Kidney tubule cell (primary cell): ENCODE measurements around the gene ZKSCAN1.
A peak's percentile ranks its signal among the peaks of the same experiment; 100 is the strongest.

Source experiments
- DNase-seq: peaks from one replicate; pipeline ENCODE4 v3.0.0-alpha.2; 2018; ENCODE audit warnings: low spot score

The ZKSCAN1 gene

DNA sequence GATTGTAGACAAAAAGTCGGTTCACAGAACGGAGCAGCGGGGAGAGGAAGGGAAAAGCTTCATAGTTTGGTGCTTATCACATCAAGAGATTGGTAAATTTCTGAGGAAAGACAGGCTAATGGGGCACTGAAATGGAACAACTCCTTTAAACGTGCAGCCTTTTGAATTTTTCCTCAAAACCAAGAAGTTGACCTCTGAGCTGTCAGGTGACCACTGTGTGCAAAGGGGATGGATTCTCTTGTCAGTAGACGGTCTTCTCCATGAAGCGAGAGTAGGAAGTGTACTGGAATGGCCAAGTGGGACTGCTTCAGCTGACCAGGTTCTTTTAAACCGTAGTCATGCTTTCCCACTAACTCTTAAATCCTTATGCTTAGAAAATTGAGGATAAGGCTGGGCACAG is 22.9 kb downstream of the ZKSCAN1 start:
- no peak for DNase-seq

DNA sequence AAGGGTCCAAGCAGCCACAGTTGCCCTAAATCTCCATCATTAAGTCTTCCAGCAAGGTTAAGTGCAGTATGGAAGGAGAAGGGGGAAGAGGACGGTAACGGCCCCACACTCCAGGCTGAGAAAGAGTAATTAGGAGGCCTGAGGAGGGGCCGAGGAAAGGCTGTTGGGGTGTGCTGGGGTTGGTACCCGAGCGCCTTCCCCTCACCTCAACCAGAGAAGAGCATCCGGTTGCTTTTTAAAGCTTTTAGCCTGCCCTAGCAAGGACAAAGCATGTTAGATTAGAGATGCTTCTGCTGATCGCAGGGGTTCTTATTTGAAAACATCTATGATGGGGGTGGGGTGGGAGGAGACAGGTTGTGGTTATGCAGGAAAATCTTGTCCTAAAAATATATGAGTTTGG is 25.2 kb downstream of the ZKSCAN1 start:
- DNase-seq, result no peak

DNA sequence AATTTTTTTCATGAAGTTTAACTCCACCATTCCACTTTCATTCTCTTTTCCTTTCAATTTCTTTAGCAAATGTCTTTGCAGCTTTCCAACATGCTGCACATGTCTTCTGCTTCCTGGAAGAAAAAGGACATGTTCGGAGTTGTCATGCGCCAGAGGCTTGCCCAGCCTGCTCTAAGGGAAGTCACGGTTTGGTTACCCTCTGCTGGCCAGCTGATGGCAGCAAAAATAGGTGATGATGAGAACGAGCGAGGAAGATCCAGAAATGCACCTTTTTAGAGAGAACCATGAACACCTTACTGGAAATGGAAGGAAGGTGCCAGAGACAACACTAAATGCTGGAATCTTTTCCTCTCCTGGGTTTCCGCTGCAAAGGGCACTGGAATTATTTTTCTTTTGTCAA is 29.3 kb downstream of the ZKSCAN1 start:
- DNase-seq, result peak; percentile 56

DNA sequence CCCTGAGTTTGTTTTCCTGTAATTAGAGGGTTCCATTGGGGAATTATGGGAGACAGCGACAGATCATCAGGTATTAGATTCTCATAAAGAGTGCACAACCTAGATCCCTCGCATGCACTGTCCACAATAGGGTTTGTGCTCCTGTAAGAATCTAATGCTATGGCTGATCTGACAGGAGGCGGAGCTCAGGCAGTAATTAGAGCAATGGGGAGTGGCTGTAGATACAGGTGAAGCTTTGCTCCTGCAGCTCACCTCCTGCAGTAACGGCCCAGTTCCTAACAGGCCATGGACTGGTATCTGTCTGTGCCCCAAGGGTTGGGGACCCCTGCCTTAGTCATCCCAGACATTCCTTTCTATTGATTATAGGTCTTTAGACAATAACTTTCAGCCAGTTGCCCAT is 33.3 kb downstream of the ZKSCAN1 start:
- DNase-seq, result no peak

DNA sequence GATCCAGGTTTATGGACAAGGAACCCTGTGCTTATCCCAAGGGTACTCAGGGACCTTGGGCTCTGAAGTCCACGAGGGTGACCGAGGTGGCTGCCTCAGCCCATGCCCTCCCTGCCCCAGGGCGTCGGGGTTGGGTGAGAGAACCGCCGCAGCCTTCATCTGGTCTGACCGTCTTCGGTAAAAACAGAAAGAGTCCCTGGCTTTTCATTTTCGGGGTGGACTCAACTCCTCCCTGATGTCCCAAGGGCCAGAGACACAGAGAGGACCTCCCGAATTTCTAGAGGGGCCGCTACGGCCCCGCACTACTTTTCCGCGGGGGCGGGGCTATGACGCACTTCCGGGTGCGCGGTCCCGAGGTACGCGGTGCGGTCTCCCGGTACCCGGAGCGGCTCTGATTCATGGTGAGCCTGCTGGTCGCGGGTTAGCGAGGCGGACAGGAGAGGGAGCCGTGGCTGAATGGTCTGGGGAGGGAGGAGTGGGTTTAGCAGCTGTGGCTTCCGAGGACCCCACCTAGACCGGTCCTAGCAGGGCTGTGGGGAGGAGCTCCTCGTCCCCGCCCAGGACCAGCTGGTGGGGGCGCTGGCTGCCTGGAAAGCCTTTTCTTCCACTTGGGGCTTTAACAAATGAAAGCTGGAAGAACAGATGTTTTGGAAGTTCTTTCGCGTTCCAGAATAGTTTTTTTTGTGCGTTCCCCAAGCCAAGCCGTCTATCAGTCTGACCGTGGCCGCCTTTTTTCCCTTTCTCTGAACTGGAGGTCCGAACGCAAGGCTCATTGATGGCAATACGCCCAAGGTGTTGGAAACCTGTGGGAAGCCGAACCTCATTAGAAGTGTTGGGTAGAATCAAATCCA is 34.3 kb downstream of the ZKSCAN1 start, which contains the start of gene ZSCAN21:
Gene ZSCAN21, plus strand, starts transcription at position 334 of the 851 bp plus-strand sequence. CDS start 7,233 bp downstream, outside the sequence.
- peak; percentile 89 for DNase-seq

DNA sequence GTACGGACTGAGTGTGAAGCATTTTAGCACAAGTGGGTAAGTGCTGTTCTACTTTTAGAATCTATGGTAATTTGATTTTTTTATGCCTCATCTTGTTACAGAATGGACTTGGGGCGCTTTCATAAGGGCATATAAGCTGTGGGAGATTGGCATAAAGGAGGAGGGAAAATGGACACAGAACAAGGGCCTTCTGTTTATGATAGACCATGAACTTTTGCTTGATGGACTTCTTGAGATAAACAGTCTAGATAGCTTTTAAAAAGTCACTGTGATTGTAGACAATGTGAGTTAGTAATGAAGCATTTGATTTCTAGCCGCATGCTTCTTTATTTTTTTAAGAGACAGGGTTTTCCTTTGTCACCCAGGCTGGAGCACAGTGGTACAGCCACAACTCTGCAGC is 36.2 kb downstream of the ZKSCAN1 start:
- no peak for DNase-seq

DNA sequence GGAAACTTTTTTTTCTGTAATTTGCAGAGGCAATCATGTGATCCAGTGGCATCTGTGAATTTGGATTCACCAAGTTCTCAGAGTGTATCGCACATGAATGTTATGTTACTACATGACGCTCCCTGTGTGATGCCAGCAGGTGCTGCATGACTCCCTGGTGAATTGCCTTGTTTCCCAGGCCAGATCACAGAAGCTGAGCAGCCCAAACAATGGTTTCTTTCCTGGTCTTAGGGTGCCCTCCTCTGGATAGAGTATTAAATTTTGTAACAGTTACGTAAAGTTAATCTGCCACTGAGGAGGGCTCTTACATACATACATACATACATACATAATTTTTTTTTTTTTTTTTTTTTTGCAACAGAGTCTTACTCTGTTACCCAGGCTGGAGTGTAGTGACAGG is 37.8 kb downstream of the ZKSCAN1 start:
- DNase-seq, result peak; percentile 81

DNA sequence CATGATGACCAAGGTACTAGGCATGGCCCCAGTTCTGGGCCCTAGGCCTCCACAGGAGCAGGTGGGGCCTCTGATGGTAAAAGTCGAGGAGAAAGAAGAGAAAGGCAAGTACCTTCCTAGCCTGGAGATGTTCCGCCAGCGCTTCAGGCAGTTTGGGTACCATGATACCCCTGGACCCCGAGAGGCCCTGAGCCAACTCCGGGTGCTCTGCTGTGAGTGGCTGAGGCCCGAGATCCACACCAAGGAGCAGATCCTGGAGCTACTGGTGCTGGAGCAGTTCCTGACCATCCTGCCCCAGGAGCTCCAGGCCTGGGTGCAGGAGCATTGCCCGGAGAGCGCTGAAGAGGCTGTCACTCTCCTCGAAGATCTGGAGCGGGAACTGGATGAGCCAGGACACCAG is 41.6 kb downstream of the ZKSCAN1 start:
- no peak for DNase-seq

DNA sequence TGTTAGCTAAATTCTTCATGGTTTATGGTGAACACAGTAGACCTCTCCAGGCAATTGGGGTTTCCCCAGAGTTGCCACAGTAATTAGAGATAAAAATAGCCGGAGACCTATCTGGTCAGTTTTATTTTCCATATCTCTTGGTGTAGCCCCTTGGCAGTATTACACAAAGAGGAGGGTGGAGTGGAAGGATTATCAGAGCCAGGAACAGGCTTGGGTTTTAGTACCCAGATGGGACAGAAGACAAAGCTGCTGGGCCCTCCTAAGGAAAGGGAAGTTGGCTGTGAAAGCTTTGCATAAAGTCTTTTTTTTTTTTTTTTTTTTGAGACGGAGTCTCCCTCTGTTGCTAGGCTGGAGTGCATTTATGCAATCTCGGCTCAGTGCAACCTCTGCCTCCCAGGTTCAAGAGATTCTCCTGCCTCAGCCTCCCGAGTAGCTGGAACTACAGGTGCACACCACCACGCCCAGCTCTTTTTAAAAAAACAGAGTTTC is 43.9 kb downstream of the ZKSCAN1 start:
- DNase-seq, result no peak

DNA sequence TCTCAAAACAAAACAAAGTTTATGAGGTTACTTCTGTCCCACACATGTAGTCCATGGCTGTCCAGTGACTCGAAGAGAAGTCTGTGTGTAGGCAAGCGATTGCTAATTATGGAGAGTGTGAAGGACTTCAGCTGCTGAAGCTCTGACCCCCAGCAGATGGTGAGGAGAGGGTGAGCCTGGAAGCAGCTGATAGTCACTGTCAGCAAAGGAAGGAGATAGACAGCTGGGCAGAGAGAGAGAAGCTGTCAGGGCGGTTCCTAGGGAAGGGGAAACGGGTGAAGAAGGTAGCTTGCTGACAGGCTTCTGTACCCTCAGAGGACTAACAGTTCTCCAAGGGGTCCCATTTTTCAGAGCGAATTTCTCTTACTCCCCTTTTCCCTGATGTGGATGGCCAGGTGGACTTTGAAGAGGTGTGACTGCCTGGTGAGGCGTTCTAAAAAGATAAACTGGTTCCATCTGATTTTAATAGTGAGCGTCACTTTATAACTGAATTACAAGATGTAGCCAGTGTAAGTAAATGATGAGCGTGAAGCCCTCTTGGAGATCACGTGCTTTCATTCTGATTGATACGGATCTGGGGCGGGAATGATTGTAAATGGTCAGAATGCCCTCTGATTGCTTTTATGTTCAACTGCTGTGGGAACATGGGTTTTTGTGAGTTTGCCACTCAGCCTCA is 46.3 kb downstream of the ZKSCAN1 start:
- DNase-seq, result no peak

DNA sequence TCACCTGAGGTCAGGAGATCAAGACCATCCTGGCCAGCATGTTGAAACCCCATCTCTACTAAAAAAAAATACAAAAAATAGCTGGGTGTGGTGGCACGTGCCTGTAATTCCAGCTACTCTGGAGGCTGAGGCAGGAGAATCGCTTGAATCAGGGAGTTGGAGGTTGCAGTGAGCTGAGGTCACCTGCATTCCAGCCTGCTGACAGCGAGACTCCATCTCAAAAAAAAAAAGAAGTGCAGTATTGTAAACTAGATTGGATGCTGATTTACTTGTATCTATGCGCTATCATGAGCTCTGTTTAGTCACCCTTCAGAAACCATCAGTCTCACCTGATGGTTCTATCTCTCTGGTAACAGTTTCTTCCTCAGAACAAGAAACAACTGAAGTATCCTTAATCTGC is 48.0 kb downstream of the ZKSCAN1 start:
- no peak for DNase-seq

DNA sequence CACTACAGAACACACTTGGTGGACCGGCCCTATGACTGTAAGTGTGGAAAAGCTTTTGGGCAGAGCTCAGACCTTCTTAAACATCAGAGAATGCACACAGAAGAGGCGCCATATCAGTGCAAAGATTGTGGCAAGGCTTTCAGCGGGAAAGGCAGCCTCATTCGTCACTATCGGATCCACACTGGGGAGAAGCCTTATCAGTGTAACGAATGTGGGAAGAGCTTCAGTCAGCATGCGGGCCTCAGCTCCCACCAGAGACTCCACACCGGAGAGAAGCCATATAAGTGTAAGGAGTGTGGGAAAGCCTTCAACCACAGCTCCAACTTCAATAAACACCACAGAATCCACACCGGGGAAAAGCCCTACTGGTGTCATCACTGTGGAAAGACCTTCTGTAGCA is 48.8 kb downstream of the ZKSCAN1 start:
- DNase-seq, result no peak

DNA sequence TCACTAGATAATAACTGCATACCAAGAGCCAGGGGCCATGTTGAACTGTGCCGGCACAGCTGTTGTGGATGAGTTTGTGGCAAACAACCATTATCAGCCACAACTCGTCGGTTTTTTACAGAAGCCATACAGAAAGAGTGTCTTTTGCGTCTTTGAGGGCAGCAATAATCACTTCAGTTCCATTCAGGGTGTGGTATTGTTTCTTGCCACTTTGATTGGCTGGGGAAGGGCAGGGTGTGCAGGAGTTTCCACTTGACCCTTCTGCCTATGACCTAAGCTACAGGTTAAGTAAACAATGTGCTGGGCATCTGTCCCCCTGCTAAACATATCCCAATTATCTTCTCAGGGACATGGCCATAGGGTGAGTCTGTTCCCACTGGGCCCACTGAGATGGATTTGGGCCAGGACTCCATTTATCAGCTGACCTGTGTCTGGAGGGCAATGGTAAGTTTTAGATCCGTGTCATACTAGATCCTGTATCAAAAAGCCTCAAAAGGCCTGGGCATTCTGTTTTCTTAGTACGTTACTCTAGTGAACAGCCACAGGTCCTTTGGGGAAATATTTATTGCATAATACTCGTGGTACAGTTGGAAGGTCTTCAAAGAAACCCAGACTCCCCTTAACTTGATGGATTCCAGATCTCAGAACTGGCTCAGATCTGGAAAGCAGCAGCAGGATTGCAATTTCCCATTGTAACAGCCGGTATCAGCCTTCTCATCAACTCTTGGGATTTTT is 50.2 kb downstream of the ZKSCAN1 start:
- no peak for DNase-seq

DNA sequence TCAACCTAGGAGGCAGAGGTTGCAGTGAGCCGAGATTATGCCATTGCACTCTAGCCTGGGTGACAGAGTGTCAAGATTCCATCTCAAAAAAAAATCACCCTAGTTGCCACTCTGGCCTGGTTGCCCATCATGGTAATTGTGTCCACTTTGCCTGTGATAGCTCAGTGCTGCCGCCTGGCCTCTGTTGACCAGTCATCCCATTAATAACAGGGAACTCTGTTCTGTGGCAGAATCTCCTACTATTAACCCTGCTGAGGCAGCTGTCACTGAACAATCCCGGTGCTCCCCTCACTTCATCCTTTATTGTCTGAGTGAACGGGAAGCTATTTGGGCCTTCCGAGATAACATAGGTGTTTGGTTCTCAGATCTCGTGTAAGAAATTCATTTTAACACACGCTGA is 51.6 kb downstream of the ZKSCAN1 start:
- no peak for DNase-seq

DNA sequence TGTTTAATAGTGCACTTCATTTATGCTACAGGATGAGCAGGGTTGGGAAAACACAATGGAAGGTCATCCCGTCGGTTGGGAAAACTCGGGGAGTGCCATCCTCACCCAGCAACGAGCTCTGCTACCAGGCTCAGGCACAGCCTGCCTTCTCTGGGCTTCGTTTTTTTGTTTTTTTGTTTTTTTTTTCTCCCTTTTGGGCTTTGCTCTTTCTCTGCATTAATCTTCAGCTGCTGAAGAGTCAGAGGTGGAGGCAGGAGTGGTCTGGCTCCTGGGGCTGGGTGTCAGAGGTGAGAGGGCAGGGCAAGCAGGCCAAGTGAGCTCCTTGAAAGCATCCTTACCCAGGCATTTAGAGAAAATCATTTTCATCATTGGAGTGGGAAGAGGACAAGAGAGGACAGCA is 54.6 kb downstream of the ZKSCAN1 start:
- no peak for DNase-seq

DNA sequence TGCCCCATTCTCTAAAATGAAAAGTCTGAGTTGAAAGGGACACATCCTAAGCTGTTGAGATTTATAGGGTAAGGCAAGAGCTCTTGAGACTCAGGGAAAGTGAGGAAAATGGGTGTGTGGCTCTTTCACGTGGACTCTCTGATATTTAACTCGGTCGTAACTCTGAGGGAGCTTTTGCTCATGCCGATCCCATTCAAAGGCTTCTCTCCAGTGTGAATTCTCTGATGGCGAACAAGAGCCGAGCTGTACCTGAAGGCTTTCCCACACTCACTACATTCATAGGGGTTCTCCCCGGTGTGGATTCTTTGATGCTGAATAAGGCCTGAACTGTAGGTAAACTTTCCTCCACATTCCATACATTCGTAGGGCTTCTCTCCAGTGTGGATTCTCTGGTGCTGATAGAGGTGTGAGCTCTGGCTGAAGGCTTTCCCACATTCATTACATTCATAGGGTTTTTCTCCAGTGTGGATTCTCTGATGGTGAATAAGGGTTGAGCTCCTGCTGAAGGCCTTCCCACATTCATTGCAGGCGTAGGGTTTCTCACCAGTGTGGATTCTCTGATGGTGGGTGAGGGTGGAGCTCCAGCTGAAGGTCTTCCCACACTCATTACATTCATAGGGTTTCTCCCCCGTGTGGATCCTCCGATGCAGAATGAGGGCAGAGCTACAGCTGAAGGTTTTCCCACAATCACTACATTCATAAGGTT is 55.8 kb downstream of the ZKSCAN1 start:
- DNase-seq, result no peak

DNA sequence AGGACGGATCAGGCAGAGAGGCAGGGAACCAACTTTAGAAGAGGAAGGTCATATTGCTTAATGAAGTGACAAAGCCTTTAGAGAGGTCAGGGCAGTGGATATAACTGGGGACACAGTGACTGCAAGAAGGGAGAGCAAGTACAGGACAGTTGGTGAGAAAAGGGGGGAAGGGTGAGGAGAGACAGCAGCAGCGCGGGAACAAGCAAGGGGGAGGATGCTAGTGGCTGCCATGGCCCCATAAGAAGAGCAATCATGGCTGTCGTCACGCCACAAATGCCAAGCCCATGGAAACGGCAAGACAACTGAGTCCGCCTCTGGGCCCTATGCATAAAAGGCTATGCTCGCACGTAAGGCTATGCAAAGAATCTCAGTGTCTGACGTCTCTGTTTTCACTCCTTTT is 57.1 kb downstream of the ZKSCAN1 start:
- no peak for DNase-seq

DNA sequence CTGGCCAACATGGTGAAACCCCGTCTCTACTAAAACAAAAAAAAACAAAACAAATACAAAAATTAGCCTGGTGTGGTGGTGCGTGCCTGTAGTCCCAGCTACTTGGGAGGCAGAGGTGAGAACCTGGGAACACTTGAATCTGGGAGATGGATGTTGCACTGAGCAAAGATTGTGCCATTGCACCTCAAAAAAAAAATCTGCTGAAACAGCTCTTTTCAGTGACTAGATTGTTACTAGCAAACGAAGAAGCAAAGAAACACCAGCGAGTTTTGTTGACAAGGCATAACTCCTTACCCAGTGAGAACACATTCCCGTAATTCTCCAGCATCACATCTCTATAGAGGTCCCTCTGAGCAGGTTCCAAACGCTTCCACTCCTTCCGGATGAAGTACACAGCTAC is 59.4 kb downstream of the ZKSCAN1 start:
- DNase-seq, result no peak

DNA sequence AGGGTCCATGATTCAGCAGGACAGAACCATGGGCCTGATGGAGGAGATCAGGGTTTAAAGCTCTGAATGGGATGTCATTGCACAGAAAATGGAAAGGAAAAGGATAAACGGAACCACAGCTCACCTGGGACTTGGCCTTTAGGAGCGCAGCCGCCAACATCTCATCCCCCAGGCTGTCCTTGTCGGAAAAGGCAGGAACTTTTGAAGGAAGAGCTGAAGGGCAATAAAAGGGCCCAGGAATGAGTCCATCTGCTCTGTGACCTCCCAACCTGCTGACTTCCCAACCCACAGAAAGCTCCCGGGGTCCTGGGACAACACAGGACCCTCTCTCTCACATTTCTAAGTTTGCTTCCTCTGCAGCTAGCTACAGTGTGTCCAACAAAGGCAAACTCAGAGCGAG is 60.0 kb downstream of the ZKSCAN1 start:
- no peak for DNase-seq

DNA sequence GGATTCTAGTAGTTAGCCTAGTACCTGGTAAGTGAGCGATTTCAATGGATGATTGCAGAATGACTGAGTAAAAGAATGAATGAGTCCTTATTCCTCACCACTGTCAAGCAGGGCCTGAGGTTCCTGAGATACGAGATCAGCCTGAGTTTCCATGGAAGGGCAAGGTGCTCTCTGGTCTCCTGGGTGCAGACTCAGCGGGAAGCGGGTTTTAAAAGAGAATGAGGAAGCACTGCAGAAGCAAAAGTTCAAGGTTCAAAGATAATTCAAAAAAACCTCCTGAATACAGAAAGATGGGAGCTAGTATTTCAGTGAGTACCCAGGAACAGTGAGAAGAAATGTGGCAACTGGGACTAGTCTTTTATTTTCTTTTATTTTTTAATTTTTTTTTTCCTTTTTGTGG is 61.8 kb downstream of the ZKSCAN1 start:
- peak; percentile 44 for DNase-seq

DNA sequence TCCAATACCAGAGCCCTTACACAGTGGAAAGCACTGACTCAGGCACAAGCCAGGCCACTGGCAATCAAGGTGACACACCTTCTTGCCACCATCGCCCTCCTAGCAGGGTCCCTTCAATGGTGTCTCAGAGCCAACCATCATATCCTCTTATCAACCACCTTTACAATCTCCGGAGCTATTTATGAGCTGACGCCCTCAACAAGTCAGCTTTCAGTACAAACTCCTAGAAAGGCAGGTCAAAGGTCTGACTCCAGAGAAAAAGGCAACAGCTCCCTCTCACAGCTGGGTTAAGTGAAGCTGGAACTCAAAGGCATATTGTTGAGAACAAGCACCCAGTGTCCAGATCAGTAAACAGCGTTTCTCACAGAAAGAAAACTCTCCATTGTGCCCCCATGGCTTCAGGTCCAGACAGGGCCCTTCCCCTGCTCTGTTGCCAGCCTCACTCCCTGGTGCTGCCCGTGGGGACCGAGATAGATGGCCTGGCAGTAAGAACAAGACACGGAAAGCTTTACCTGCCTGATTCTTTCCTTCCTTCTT is 63.7 kb downstream of the ZKSCAN1 start:
- no peak for DNase-seq
